ENCODE data around the gene SS18L1.

Gene SS18L1

GRCh38 chr20:62228982-62229545, 85.5 kb downstream of the SS18L1 start:
- DNase-seq, result no peak

DNA sequence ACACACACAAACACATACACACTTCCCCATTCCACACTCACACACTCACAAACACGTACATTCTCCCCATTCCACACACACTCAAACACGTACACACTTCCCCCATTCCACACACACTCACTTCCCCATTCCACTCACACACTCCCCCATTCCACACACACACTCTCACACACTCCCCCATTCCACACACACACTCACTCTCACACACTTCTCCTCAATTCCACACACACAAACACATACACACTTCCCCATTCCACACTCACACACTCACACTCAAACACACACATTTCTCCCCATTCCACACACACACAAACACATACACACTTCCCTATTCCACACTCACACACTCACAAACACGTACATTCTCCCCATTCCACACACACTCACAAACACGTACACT, 86.1 kb downstream of the SS18L1 start:
- DNase-seq, result no peak

DNA sequence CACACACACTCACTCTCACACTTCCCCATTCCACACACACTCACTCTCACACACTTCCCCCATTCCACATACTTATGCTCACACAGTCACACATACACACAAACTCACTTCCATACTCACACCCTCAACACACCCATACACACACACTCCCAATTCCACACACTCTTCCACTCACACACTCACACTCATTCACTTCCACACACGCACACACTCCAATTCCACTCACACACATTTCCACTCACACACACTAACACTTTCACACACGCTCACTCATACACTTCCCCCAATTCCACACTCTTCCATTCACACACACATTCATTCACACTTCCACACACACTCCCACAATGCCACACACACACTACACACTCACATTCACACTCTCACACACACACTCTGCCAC, 86.7 kb downstream of the SS18L1 start:
- no peak for DNase-seq

- DNase-seq, result no peak
Measured at GRCh38 chr20:62230696-62231095, 87.1 kb downstream of the SS18L1 start.

DNA sequence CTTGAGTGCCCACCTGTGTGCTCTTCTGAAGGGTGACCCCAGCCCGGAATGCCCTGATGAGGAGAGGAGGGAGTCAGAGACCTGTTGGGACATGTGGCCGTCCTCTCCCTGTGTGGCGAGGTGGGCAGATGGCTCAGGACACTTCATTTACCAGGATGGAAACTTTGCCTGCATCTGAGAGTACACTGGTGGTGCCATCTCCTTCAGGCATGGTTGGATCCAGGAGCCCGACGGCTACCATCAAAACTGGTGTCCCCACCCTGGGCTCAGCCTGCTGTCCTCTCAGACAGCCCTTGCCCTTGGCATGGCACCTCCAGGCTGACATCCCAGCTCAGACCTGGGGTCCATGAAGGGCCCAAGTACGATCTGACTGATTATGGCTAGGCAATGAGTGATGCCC, 87.7 kb downstream of the SS18L1 start:
- DNase-seq, result no peak

Data from activated gamma-delta T cell (primary cell).